GM19324 (cell line): ENCODE measurements around the gene ITPR1.

ENCODE experiments used
- ATAC-seq: cut with Tn5 transposase; IDR thresholded peaks from one replicate; pipeline ENCODE4 v1.9.1; 2021; ENCODE audit warnings: mild to moderate bottlenecking, moderate library complexity; ENCODE audit not compliant: unreplicated experiment, low FRiP score

The ITPR1 gene

DNA sequence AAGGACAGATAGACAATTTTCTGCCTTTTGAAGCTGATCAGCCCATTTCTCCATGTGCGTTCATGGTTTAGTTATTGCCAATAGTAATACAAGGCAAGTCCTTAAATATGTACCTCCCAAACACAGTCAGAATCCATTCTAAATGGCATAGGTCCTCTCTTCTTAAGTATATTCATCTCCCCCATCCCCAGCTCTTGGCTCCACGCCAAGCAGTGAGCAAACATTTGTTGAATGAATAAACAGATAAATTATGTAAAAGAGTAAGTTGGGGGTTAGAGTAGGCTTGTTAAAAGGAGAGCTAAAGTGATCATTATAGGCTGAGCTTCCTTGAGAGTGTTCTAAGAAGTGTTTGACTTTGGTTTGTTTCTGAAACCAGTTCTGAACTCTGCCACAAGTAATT is 241.3 kb downstream of the ITPR1 start:
- no peak for ATAC-seq

DNA sequence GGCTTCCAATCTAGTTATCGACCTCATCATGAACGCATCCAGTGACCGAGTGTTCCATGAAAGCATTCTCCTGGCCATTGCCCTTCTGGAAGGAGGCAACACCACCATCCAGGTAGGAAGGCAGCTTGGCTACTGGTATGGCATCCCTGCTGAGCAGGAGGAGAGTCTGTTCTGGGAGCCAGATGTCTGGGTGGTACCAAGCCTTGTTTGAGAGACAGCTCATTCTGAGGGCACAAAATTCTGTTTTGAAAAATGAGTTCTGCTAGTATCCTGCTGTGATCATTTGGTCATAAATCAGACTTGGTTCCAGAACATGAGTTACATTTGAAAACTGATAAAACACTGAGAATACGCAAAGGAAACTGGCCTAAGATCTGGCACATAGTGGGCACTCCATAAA is 242.1 kb downstream of the ITPR1 start:
- ATAC-seq, result no peak

DNA sequence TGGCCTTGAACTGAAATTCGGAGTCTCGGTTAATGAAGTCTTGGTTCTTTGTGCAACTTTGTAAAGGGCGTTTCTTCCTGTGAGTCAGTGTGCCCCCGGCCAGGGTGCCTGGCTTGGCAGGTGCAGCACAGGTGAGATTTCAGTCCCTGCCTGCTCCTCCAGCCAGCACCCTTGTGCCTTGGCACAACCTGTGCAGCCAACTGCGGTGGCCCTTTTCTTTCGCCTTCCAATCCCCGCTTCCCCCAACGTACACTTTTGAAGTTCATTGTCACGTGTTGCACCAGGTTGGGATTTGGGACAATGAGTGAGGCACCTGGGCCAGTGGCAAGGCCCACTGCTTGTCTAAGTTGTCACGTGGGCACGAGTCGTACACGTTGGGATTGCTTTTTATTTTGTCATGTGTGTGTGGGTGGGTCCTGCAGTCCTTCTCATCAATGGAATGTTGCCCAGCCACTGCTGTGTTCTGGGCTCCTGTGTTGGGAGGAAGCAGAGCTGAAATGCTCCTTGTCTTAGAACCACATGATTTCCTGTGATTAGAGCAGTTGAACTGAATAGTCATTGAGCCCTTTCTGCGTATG is 243.2 kb downstream of the ITPR1 start:
- no peak for ATAC-seq

DNA sequence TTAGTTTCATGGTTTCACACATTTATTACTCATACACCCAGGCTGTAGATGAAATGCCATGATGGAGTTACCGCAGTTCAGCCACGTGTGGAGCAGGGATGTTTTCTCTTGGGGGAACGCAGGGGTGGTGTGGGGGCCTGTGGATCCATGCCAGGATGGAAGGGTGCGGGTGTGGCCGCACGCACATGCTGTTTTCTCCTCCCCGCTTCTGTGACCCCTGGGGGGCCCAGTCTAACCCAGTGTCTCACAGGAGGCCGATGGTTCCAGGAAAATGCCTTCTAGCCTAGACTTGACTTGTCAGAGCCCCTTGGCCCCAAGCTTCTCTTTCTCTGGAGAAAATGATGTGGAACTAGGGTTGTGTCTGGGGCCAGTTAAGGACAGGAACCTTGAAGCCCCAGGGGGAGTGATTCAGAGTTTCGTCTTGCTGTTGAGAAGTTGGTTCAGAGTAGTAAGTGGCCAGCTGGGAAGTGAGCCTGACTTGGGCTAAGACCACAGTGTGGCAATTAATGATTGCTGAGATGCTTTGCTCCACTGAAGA is 245.7 kb downstream of the ITPR1 start:
- ATAC-seq, result no peak

DNA sequence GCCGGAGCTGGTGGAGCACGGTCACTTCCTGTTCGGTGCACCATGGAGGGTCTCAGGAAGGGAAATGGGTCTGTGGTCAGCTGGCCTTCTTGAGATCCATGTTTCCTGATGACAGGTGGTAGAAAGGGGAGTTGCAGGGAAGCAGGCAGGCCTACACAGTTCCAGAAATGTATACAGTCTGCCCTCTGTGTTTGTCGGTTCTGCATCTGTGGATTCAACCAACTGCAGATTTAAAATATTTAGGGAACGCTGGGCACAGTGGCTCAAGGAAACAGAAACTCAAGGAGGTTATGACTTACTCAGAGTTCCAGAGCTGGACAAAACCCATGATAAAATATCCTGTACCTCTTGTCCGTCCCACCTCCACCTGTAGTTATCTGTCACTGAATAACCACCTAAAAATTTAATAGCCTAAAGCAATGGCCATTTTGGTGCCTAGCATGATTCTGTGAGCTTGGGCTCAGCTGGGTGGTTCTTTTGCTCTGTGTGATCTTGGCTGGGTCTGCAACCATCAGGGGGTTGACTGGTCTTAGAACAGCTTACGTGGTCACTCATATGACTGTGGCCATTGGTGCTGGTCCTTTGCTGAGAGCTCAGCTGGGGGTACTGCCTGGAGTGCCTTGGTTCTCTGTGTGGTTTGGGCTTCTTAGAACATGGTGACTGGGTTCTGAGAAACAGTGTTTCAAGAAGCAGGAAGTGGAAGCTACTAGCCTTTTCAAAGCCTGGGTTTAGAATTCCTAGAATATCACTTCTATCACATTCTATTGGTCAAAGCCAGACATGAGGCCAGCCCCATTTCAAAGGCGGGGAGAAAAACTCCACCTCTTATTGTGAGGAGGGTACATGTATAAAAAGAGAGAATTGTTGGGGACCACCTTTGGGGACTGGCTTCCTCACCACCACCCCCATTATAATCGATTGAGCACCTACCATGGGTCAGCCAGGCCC is 246.4 kb downstream of the ITPR1 start:
- ATAC-seq, result no peak

DNA sequence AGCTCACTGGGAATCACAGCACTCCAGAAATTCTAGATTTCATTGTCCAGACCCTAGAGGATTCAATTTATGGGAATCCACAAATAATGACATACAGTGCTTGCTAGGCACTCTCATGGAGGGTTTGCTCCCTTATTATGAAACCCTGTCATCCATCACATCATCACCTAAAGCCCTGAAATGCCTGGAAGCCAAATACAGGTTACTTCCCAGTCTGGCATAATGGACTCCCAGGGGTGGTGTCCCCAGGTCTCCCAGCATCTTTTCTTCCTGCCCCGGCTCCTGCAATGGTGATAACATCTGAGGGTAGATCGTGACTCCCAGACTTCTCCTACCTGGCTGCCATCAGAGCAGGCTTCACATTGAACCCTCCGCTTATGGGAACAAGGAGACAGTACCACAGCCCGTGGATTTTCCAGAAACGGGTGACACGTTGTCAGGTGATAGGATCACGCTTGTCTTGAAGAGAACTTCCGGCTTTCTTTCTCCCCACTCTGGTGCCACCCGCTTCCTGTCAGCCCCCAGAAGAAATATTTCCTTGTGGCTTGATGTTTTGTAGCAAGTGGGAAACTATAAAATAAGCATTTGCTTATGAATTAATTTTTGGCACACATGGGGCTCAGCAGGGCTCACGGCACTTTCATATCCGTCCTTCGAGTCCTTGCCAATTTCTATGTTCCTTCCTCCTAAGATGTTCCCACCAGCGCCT is 247.4 kb downstream of the ITPR1 start:
- ATAC-seq, result no peak

DNA sequence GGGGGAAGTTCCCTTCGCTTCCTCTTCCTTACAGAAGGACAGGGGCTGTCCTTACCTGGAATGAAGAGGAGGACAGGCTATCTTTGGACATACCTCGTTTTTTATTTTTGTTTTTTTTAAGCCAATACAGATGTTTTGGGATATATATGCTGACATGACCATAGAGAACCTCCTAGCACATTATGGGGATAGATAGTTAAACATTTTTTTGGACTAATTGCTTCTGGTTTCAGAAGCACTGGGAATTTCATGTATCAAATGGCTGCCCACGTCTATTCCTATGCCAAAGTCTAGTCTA is 247.9 kb downstream of the ITPR1 start:
- no peak for ATAC-seq

DNA sequence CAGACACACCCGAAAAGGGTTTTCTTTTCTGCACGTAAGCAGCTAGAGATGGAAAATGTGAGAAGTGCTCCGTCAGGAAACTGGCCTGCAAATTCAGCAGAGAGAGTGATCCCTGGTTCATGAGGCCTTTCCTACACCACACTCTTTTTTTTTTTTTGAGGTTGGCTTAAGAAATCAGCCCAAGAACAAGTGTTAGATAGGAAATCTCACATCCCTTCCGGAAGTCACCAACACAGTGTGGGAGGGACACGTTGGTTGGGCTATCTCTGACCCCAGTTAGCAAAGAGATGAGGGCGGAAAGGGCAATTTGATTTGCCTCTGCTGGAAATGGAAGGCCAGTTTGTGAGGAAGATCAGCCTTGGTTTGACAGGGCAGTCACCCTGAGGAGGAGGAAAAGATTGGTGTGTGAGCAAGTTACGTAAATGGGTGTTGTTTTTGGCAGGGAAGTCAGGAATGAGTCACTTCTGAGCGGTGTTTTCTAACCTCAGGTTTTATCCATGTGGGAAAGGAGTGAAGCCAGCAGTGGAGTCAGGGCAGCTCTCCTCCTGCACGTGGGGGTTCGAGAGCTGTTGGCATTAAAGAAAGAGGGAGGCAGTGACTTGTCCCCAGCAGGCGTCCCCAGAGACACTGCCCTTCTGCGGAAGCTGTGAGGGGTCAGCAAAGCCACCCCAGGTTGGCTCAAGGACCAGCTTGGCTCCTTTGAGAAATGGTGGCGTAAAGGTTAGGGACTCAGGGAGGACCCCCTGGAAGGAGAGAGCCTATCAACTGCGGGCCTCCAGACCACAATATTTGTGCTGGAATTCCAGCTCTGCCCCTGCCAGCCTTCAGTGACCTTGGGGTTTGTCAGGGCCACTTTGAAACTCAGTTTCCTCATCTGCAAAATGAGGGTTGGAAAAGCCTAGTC is 248.5 kb downstream of the ITPR1 start:
- ATAC-seq, result no peak

DNA sequence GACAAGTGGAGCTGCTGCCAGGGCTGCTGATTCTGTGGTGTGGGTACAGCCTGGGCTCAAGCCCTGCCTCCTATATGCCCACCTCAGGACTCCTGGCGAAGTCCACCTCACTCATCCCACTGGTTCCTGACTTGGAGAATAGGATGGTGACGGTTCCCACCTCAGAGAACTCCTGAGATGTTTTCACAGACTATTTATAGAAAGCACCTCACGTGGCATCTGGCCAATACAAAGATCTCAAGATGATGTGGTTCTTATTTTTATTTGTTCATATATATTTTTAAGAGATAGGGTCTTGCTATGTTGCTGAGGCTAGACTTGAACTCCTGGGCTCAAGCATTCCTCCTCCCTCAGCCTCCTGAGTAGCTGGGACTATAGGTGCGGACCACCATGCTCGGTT is 249.2 kb downstream of the ITPR1 start:
- ATAC-seq, result no peak

DNA sequence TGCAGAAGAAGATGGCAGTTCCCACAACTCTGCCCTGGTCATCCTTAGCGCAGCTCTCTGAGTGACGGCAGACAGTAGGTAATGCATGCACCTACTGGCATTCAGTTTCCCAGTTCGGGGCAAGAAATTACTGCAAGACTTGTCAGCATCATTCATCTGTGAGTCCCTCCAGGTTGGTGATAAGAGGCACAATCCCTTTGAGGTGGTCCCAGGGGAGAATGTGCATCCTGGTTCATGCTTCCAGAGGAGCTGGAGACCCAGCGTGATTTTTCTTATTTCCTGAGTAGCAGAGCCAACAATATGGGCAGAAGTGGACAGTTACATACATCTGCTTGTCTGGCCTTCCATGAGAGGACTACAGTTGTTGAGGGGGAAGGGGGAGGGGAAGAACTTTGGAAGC is 250.2 kb downstream of the ITPR1 start:
- ATAC-seq, result no peak

DNA sequence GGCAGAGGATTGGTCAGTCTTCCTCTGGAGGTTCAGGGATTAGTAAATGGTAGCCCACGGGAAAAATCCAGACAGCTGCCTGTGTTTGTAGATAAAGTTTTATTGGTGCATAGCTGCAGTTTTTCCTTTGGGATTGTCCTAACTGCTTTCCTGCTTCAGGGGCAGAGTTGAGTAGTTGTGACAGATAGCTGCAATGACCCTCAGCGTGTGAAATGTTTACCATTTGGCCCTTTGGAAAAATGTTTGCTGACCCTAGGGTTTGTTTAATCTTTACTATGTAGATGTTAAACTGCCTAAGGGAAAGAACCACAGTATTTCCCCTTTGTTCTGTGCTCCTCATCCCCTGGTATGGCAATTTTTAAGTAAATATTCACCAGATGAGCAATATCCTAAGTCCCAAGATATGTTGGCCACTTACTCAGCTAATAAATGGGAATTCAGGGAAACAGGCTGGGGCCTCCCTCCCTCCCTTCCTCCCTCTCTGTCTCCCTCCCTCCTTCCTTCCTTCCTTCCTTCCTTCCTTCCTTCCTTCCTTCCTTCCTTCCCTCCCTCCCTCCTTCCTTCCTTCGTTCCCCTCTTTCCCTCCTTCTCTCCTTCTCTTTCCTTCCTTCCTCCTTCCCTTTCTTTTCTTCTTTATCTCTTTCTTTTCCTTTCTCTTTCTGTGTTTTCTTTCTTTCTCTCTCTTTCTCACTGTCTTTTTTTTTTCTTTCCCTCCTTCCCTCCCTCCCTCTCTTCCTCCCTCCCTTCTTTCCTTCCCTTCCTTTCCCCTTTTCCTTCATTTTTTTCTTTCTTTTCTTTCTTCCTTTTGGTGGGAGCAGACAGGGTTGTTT is 251.5 kb downstream of the ITPR1 start:
- no peak for ATAC-seq

DNA sequence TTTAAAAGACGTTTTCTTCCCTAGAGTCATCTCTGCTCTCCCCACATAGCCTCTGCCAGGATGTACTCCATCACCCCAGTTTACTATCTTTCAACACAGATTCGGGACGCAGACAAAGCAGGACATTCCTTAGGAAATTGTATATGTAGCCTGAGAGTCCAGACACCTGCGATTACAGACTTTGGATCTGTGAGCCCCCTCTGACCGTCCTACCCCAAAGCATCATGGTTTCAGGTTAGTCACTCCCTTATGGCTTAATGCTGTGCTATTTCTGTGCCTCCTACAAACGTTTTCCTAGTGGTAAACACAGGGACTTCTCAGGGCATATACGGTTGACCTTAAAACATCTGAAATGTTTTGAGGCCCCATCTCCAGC is 252.1 kb downstream of the ITPR1 start:
- no peak for ATAC-seq

DNA sequence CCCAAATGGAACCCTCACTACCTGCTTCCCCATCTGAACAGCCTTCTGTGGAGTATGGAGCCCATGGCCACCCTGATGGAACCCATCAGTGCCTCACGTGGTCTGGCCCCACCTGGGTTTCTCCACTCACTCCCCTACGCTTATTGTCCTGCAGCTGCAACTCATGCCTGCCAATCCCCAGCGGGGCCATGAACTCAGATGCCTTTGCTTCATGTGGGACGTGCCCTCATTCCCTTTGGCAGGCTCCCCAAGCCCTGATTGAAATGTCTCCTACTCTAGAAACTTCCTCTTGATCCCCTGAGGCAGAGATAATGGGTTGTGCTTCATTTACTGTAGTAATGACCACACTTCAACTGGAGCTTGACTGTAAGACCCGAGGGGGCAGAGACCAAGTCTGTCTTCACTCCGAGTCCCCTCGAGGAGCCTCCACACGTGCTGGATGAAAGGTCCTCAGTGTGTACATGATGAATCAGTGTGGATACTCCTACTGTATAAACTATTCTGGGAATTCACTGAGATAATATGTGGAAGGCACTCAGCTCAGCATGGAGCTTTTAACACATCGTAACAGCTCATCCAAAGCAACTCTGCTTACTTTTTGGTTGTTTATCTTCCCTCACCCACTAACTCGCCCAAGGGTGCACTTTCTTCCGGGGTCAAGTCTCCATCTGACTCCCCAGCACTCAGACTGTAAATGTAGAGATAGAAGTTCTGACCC is 253.3 kb downstream of the ITPR1 start:
- ATAC-seq, result no peak

DNA sequence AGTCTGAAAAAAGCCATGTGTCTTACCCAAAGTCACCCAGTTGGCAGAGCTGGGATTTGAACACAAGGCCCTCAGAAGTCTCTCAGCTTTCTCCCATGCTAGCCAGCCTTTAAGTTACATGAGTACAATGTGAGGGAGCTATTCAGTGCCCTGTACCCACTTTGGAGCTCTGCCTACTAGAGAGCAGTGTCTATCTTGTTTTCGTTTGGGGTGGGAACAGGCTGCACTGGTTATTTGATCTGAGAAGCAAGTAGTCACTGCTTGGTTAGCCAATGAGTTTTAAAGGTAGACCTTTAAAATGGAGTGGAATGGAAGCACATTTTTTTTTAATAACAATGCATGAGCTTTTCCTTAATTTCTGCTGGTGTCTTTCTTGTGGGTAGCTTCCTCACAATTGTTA is 255.0 kb downstream of the ITPR1 start:
- ATAC-seq, result no peak

DNA sequence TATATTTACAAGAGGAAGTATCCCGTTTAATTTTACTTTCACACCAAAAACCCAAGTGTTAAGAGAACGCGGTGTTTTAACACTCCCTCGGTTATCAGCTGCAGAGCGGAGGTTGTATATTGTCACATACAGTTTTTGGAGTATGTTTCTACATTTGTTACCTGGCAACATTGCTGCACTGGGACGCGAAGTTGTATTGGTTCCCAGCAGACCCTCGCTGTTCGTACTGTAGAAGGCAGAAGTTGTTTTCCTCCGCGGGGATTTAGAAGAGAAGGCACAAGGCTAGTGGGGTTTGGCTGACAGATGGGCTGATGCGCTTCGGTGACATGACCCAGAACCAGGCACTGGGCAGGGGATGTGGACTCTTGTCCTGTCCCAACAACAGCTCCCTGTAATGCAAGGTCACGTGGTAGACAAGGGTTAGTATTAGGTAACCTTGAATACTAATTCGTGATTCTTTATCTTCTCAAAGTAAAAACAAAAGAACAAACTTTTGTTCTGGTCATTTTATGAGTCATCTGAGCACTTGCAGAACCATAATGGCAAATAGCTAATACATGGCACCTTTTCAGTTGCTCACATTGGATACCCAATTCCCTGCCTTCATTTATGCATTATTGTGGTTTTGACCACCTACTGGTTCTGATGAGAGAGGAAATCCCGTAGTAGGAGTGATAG is 255.7 kb downstream of the ITPR1 start:
- no peak for ATAC-seq

DNA sequence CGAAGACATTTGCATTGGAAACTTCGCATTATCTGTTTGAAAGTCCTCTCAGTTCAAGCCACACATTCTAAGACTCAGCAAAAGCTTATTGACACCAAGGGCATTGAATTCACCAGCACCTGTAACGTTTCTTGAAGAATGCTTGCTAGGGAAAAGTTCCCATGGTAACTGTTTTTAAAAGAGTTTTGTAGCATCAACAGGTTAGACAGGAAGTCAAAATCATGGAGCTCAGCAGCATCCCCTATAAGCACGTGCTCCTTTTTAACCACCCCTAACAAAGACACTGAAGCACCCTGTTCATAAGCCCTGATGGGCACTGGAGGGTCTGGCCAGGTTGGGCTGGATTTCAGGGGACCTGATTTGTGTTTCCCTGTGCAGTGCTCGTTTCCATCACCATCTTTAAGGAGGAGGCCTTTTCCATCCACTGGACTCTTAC is 256.4 kb downstream of the ITPR1 start:
- no peak for ATAC-seq

DNA sequence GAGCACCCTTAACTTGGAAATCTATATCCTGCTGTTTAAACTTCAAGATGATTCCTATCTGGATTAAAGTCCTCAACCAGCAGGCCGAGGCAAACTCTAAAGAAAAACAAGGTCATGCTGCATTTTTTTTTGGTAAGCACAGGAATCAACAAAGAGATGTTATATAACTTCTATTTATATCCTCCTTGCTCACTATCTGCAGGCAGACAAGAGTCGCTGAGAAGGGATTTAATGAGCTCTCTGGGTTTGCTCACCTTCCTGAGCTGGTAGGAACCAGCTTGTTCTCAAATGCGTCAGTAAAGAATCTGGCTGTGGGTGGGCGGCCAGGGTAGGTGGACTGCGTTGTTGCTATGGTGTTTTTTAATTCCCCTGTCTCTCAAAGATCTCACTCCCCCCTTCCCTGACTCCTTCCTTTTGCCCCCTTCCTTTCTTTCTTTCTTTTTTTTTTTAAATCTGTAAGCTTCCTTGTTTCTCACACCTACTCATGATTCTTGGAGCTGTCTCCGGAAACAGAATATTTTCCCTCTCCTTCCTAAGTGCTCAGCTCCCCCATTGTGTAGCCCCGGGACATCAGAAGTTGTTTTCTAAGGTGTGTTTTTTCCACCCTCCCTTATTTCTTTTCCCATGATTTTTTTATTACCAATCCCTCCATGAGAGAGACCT is 257.3 kb downstream of the ITPR1 start:
- ATAC-seq, result no peak

DNA sequence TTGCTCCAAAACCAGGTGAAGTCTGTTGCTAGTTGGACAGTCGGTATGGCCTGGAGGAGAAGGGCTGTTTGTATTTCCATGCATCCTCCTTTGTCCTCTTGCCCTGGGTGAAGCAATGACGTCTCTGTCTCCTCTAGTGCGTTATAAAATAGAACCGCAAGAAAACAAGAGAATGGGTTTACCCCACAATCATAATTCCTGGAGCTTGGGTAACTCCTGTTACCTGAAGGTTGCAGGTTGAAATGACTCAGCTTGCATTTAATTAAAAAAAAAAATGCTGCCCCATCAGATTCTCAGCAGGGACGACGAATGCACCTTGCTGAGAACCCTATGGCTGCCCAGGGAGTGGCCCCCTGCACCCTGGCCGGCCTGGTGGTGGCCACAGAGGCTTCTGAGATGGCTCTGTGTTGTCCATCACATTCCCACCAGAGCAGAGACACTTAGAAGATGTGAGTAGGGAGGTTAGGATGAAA is 257.9 kb downstream of the ITPR1 start:
- ATAC-seq, result no peak
